CD14-positive monocyte (primary cell): ENCODE results near the gene DPYD. TPM values are rescaled to one million over a fixed set of nuclear protein-coding genes. Genes with fewer than 3 reads are reported as not detected.

Experiments used
- DNase-seq, 3 donors: peaks; one replicate each; pipeline ENCODE4 v3.0.0-alpha.2; 2011 to 2022
- H2AFZ ChIP-seq: 2 replicates; pipeline ENCODE4 v1.6.0; 2012; ENCODE audit warnings: mild to moderate bottlenecking, low read depth, low read length, inconsistent platforms; ENCODE audit not compliant: insufficient read depth, poor library complexity, severe bottlenecking
- H3K27ac ChIP-seq, 2 donors: 1 replicate in 1 of 2; 2 replicates in 1 of 2; pipeline ENCODE4 v1.5.1; 2012 to 2013; ENCODE audit warnings: low read length in 2 of 2, control low read depth in 1 of 2, inconsistent platforms in 1 of 2, low read depth in 1 of 2, mild to moderate bottlenecking in 1 of 2
- H3K27me3 ChIP-seq, 2 donors: one replicate each; pipeline versions ENCODE4 v1.6.0 to v1.6.1; 2011 to 2013; ENCODE audit warnings: low read length in 2 of 2; ENCODE audit not compliant: control insufficient read depth in 2 of 2, insufficient read depth in 2 of 2
- H3K36me3 ChIP-seq, 2 donors: replicated peaks in 1 of 2; 1 replicate in 1 of 2; 2 replicates in 1 of 2; pipeline versions ENCODE4 v1.5.1 to v1.6.1; 2012 to 2013; ENCODE audit warnings: low read length in 2 of 2, control low read depth in 1 of 2, inconsistent platforms in 1 of 2, mild to moderate bottlenecking in 1 of 2; ENCODE audit not compliant: insufficient read depth in 2 of 2, control insufficient read depth in 1 of 2
- H3K4me1 ChIP-seq, 2 donors: 1 replicate in 1 of 2; 2 replicates in 1 of 2; pipeline versions ENCODE4 v1.5.1 to v1.6.1; 2012 to 2013; ENCODE audit warnings: low read length in 2 of 2, control low read depth in 1 of 2, inconsistent platforms in 1 of 2, mild to moderate bottlenecking in 1 of 2, moderate library complexity in 1 of 2; ENCODE audit not compliant: insufficient read depth in 2 of 2, control insufficient read depth in 1 of 2
- H3K4me2 ChIP-seq: replicated peaks from 2 replicates; pipeline ENCODE3; 2012; ENCODE audit warnings: low read length, moderate library complexity, mild to moderate bottlenecking; ENCODE audit not compliant: poor library complexity, severe bottlenecking; ENCODE audit errors: extremely low read depth
- H3K4me3 ChIP-seq, 3 experiments: fragments of 200-600 bp in 1 of 3; sonication (generic) in 1 of 3; replicated peaks in 1 of 3; 1 replicate in 2 of 3; 2 replicates in 1 of 3; pipeline ENCODE4 v1.5.1; 2011 to 2013; ENCODE audit warnings: low read length in 3 of 3, mild to moderate bottlenecking in 3 of 3, control low read depth in 2 of 3, low read depth in 2 of 3, inconsistent platforms in 1 of 3, moderate library complexity in 1 of 3
- H3K79me2 ChIP-seq: 2 replicates; pipeline ENCODE4 v1.6.0; 2012; ENCODE audit warnings: mild to moderate bottlenecking, control low read depth, inconsistent platforms, low read length, moderate library complexity; ENCODE audit not compliant: insufficient read depth
- H3K9ac ChIP-seq: 2 replicates; pipeline ENCODE4 v1.6.0; 2017; ENCODE audit warnings: low read length, mild to moderate bottlenecking; ENCODE audit not compliant: insufficient read depth, poor library complexity, severe bottlenecking
- H3K9me3 ChIP-seq, 2 donors: replicated peaks in 1 of 2; 1 replicate in 1 of 2; 2 replicates in 1 of 2; pipeline versions ENCODE4 v1.5.1 to v1.6.1; 2012 to 2013; ENCODE audit warnings: low read length in 2 of 2, control low read depth in 1 of 2; ENCODE audit not compliant: control insufficient read depth in 1 of 2, insufficient read depth in 1 of 2
- H4K20me1 ChIP-seq: 2 replicates; pipeline ENCODE4 v1.6.0; 2012; ENCODE audit warnings: mild to moderate bottlenecking, low read length, control low read depth, moderate library complexity; ENCODE audit not compliant: insufficient read depth
- H3K27ac Mint-ChIP-seq, 7 donors: one replicate each; pipeline ENCODE4 v1.8.0; 2020; ENCODE audit warnings: mild to moderate bottlenecking in 7 of 7, mixed read lengths in 7 of 7, moderate library complexity in 6 of 7, inconsistent platforms in 2 of 7
- H3K27me3 Mint-ChIP-seq, 3 donors: one replicate each; pipeline ENCODE4 v1.8.0; 2021 to 2022; ENCODE audit warnings: low read depth in 3 of 3, mild to moderate bottlenecking in 3 of 3, mixed read lengths in 3 of 3, moderate library complexity in 3 of 3, inconsistent platforms in 1 of 3
- H3K36me3 Mint-ChIP-seq, 2 donors: one replicate each; pipeline ENCODE4 v1.8.0; 2020; ENCODE audit warnings: mixed read lengths in 2 of 2, inconsistent platforms in 1 of 2, mild to moderate bottlenecking in 1 of 2
- H3K4me1 Mint-ChIP-seq: one replicate; pipeline ENCODE4 v1.8.0; 2020; ENCODE audit warnings: mild to moderate bottlenecking, mixed read lengths
- H3K4me3 Mint-ChIP-seq, 2 donors: one replicate each; pipeline ENCODE4 v1.8.0; 2020; ENCODE audit warnings: mild to moderate bottlenecking in 2 of 2, mixed read lengths in 2 of 2, moderate library complexity in 1 of 2
- H3K9me3 Mint-ChIP-seq, 7 donors: one replicate each; pipeline ENCODE4 v1.8.0; 2020 to 2022; ENCODE audit warnings: mixed read lengths in 7 of 7, mild to moderate bottlenecking in 6 of 7, moderate library complexity in 6 of 7, inconsistent platforms in 2 of 7
- WGBS: methylation state at CpG from one replicate; pipeline ENCODE4 v1.1.5; 2013; ENCODE audit warnings: missing lambda C conversion rate; ENCODE audit not compliant: insufficient coverage; 5-methylcytosine and 5-hydroxymethylcytosine counted together
- intact Hi-C, 2 donors: fragments of 100-400 bp; cut with micrococcal nuclease; formaldehyde crosslinking; loops; one replicate each; pipeline versions ENCODE4 v1.15.0 to v1.15.1; 2023
- polyA plus RNA-seq, 3 donors: library from polyadenylated mRNA; depleted of rRNA in 1 of 3; unstranded in 2 of 3; stranded (reverse) in 1 of 3; fragments of 300-500 nt in 2 of 3; fragments of >200 nt in 1 of 3; fragmentation: Illumina TruSeq in 2 of 3; gene quantifications; 1 replicate in 2 of 3; 2 replicates in 1 of 3; pipeline ENCODE4 v1.2.3, GENCODE V29; 2012 to 2021
- TF ChIP-seq, protein P1 (sequence below): fragments of 200-600 bp; IDR thresholded peaks from one replicate; pipeline ENCODE4 v1.8.0; 2022; ENCODE audit warnings: antibody characterized with exemption, mild to moderate bottlenecking

The DPYD gene
- polyA plus RNA-seq, 3 donors = 87.6 to 171 (median 144) TPM

DNA sequence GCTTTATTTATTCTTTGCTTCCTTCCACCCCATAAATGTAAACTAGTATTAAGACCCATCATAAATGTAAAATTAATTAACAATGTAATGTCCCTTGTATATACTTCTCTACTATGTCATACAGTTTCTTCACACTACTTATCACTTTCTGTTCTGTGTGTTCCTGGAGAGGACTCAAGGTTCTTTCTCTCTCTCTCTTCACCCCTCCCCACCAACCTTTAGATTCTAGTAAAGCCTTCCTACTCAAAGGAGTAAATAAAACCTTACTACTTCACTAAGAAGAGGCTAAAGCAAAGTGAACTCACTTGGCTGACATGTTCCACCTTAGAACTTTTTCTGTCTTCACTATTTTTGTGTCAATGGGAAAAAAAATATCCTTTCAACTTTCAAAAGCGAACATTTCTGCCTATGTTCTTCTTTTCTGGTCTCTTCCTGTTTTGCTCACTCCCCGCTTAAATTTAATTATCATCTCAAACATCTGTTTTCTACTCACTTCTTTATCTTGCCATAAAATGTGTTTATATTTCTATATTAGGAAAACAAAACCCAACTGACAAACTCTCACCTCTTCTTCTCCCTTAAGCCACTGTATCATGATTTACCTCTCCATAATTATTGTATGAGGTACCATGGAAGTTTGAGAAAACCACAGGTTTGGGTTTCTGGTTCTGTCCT lies 260.3 kb downstream of the DPYD start:
- Mint-ChIP-seq H3K4me1 (peaks cover 6% of the 10 kb centered on the region), H3K36me3 (peaks cover 24 to 38% of the 10 kb centered on the region in 2 donors), H3K27ac (peak overlapping the region in 5 of 7 donors; percentile 34 to 69 (median 68)), H3K27me3 (no peaks in the 10 kb centered on the region), H3K9me3 (peaks cover 0 to 3% (median 0%) of the 10 kb centered on the region in 7 donors), H3K4me3 (no peak overlapping the region)
- WGBS = no CpG with 5 or more reads among the region's 2 CpGs
- peaks cover 9 to 52% of the 10 kb centered on the region in 2 donors for H3K36me3 ChIP-seq
- no peak overlapping the region for H2AFZ ChIP-seq
- H3K79me2 ChIP-seq = no peaks in the 10 kb centered on the region
- H3K27ac ChIP-seq = peak overlapping the region in 1 of 2 donors; percentile 57
- no peaks in the 10 kb centered on the region for H3K27me3 ChIP-seq
- no peak overlapping the region for H3K4me3 ChIP-seq
- H4K20me1 ChIP-seq = peaks cover 62% of the 10 kb centered on the region
- no peak overlapping the region for H3K9ac ChIP-seq
- H3K4me1 ChIP-seq = no peaks in the 10 kb centered on the region
- TF ChIP-seq, protein P1, sequence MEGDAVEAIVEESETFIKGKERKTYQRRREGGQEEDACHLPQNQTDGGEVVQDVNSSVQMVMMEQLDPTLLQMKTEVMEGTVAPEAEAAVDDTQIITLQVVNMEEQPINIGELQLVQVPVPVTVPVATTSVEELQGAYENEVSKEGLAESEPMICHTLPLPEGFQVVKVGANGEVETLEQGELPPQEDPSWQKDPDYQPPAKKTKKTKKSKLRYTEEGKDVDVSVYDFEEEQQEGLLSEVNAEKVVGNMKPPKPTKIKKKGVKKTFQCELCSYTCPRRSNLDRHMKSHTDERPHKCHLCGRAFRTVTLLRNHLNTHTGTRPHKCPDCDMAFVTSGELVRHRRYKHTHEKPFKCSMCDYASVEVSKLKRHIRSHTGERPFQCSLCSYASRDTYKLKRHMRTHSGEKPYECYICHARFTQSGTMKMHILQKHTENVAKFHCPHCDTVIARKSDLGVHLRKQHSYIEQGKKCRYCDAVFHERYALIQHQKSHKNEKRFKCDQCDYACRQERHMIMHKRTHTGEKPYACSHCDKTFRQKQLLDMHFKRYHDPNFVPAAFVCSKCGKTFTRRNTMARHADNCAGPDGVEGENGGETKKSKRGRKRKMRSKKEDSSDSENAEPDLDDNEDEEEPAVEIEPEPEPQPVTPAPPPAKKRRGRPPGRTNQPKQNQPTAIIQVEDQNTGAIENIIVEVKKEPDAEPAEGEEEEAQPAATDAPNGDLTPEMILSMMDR = no peak
- intact Hi-C loops = no loop called here
- no peak overlapping the region for H3K4me2 ChIP-seq
- no peaks in the 10 kb centered on the region for H3K9me3 ChIP-seq
- no peak for DNase-seq

DNA sequence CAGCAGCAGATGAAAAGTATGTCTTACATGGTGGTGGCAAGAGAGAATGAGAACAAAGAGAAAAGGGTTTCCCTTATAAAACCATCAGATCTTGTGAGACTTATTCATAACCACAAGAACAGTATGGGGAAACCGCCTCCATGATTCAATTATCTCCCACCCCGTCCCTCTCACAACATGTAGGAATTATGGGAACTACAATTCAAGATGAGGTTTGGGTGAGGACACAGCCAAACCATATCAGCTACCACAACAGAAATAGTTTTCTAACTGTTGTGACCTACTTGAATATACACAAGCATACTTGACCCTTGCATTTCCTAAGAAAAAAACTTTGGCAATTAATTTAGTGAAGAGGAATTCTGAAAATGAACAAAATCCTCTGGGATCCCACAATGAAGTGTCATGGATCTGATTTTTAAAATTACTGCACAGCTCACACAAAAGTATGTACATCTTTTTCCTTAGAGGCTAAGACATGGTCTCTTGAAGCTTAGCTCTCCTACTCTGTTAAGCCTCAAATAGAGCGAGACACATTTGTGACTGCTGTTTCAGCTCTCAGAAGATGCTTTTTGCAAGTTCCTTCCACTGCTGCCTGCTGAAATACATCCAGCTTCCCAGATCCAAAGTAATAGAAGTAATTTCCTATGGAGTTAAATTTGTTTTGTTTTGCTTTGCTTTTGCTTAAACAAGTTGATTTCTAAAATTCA lies 265.8 kb downstream of the DPYD start:
- no peak overlapping the region for H3K4me2 ChIP-seq
- H3K4me3 ChIP-seq = no peak overlapping the region
- peaks cover 9 to 55% of the 10 kb centered on the region in 2 donors for H3K36me3 ChIP-seq
- no peak overlapping the region for H3K4me3 Mint-ChIP-seq
- no peak overlapping the region for H3K27ac Mint-ChIP-seq
- TF ChIP-seq, protein P1 = no peak
- no peak overlapping the region for H3K27ac ChIP-seq
- no peak for DNase-seq
- H3K9ac ChIP-seq = no peak overlapping the region
- WGBS = no CpG with 5 or more reads among the region's 3 CpGs
- H4K20me1 ChIP-seq = peaks cover 60% of the 10 kb centered on the region
- H2AFZ ChIP-seq = no peak overlapping the region
- no peaks in the 10 kb centered on the region for H3K79me2 ChIP-seq
- H3K4me1 Mint-ChIP-seq = no peaks in the 10 kb centered on the region
- H3K27me3 ChIP-seq = no peaks in the 10 kb centered on the region
- peaks cover 31 to 45% of the 10 kb centered on the region in 2 donors for H3K36me3 Mint-ChIP-seq
- no peaks in the 10 kb centered on the region for H3K27me3 Mint-ChIP-seq
- peaks cover 0 to 2% (median 0%) of the 10 kb centered on the region in 7 donors for H3K9me3 Mint-ChIP-seq
- intact Hi-C loops = no loop called here
- H3K9me3 ChIP-seq = no peaks in the 10 kb centered on the region
- H3K4me1 ChIP-seq = no peaks in the 10 kb centered on the region
